PC-9 (cell line): ENCODE data around the gene LIF.

Experiments used
- CTCF ChIP-seq: fragments of 200-600 bp; sonication (generic); conservative IDR thresholded peaks from 2 replicates; pipeline ENCODE4 v1.6.1; 2017; ENCODE audit warnings: mixed run types, antibody characterized with exemption, mild to moderate bottlenecking, moderate library complexity
- EZH2 ChIP-seq: fragments of 200-600 bp; sonication (generic); IDR thresholded peaks from 2 replicates; pipeline ENCODE4 v1.8.0; 2017; ENCODE audit warnings: antibody characterized with exemption, low read depth

- TF ChIP-seq CTCF, result no peak
- no peak for TF ChIP-seq EZH2
Observed at GRCh38 chr22:30212996-30213441, 33.5 kb downstream of the LIF start.
